Astrocyte (in vitro differentiated cells and primary cell): Measurements from ENCODE around the gene NME7. TPM values are rescaled to one million over a fixed set of nuclear protein-coding genes. Genes with fewer than 3 reads are reported as not detected.

Source experiments
- DNase-seq: peaks from one replicate; pipeline ENCODE4 v3.0.0-alpha.2; 2010; ENCODE audit warnings: low read depth
- FAIRE-seq: peaks from 2 replicates; lab custom pipeline; 2011; peaks lifted over from hg19 to GRCh38; lab: Jason Lieb, UNC
- H2AFZ ChIP-seq: 2 replicates; pipeline ENCODE4 v1.6.0; 2012; ENCODE audit warnings: low read depth, low read length, inconsistent platforms
- H3K27ac ChIP-seq: 2 replicates; pipeline ENCODE4 v1.5.1; 2011; ENCODE audit warnings: low read depth, low read length, inconsistent platforms
- H3K27me3 ChIP-seq: 2 replicates; pipeline ENCODE4 v1.6.0; 2011; ENCODE audit warnings: low read length, inconsistent platforms; ENCODE audit not compliant: insufficient read depth
- H3K36me3 ChIP-seq: 2 replicates; pipeline ENCODE4 v1.5.1; 2011; ENCODE audit warnings: low read length, inconsistent platforms; ENCODE audit not compliant: insufficient read depth
- H3K4me1 ChIP-seq: 2 replicates; pipeline ENCODE4 v1.5.1; 2011; ENCODE audit warnings: low read length, inconsistent platforms; ENCODE audit not compliant: insufficient read depth
- H3K4me2 ChIP-seq: 2 replicates; pipeline ENCODE4 v1.6.0; 2012; ENCODE audit warnings: low read length, inconsistent platforms
- H3K4me3 ChIP-seq: 2 replicates; pipeline ENCODE4 v1.5.1; 2011; ENCODE audit warnings: low read depth, mild to moderate bottlenecking, low read length, inconsistent platforms; ENCODE audit not compliant: insufficient read depth
- H3K79me2 ChIP-seq: 2 replicates; pipeline ENCODE4 v1.6.0; 2012; ENCODE audit warnings: mild to moderate bottlenecking, low read length, inconsistent platforms; ENCODE audit not compliant: insufficient read depth
- H3K9ac ChIP-seq: 2 replicates; pipeline ENCODE4 v1.6.0; 2012; ENCODE audit warnings: mild to moderate bottlenecking, low read length, inconsistent platforms
- H3K9me3 ChIP-seq: 2 replicates; pipeline ENCODE4 v1.5.1; 2012; ENCODE audit warnings: low read depth, mild to moderate bottlenecking, low read length, inconsistent platforms; ENCODE audit not compliant: insufficient read depth
- H4K20me1 ChIP-seq: 2 replicates; pipeline ENCODE4 v1.6.0; 2012; ENCODE audit warnings: low read length, inconsistent platforms; ENCODE audit not compliant: insufficient read depth
- H3K27ac Mint-ChIP-seq: one replicate; pipeline ENCODE4 v1.8.0; 2021; ENCODE audit warnings: mild to moderate bottlenecking, mixed read lengths; ENCODE audit not compliant: unreplicated experiment
- H3K27me3 Mint-ChIP-seq: one replicate; pipeline ENCODE4 v1.8.0; 2021; ENCODE audit warnings: low read depth, mixed read lengths; ENCODE audit not compliant: unreplicated experiment
- H3K36me3 Mint-ChIP-seq: one replicate; pipeline ENCODE4 v1.8.0; 2021; ENCODE audit warnings: low read depth, mixed read lengths; ENCODE audit not compliant: unreplicated experiment
- H3K4me1 Mint-ChIP-seq: one replicate; pipeline ENCODE4 v1.8.0; 2021; ENCODE audit warnings: low read depth, mixed read lengths; ENCODE audit not compliant: unreplicated experiment
- H3K4me3 Mint-ChIP-seq: one replicate; pipeline ENCODE4 v1.8.0; 2021; ENCODE audit warnings: mild to moderate bottlenecking, moderate library complexity, mixed read lengths; ENCODE audit not compliant: unreplicated experiment
- H3K9me3 Mint-ChIP-seq: one replicate; pipeline ENCODE4 v1.8.0; 2021; ENCODE audit warnings: mild to moderate bottlenecking, mixed read lengths; ENCODE audit not compliant: unreplicated experiment
- CTCF ChIP-seq: IDR thresholded peaks from 2 replicates; pipeline ENCODE4 v1.5.1; 2011; ENCODE audit warnings: low read depth, mild to moderate bottlenecking, inconsistent platforms, low read length, moderate library complexity; ENCODE audit not compliant: insufficient read depth
- EZH2 ChIP-seq: IDR thresholded peaks from 2 replicates; pipeline ENCODE4 v1.6.1; 2012; ENCODE audit warnings: mild to moderate bottlenecking, low read length, inconsistent platforms; ENCODE audit not compliant: insufficient read depth
- total RNA-seq: library from RNA; stranded (reverse); gene quantifications from 2 replicates; pipeline ENCODE4 v1.2.1, GENCODE V29; 2021

The NME7 gene
- total RNA-seq, 1 donor from 2014 or later, result 21.2 TPM

- Histone ChIP-seq H3K4me2 (peak overlapping the region; percentile 97), H3K79me2 (peaks cover 66% of the 10 kb centered on the region), H3K4me1 (peaks cover 73% of the 10 kb centered on the region), H3K36me3 (peaks cover 15% of the 10 kb centered on the region), H3K27me3 (peaks cover 7% of the 10 kb centered on the region), H3K27ac (peak overlapping the region; percentile 86), H2AFZ (no peak overlapping the region), H3K4me3 (peak overlapping the region; percentile 93), H3K9ac (peak overlapping the region; percentile 92), H3K9me3 (no peaks in the 10 kb centered on the region), H4K20me1 (peaks cover 11% of the 10 kb centered on the region)
- H3K4me3 Mint-ChIP-seq, result peak overlapping the region; percentile 68
- H3K36me3 Mint-ChIP-seq, result peaks cover 14% of the 10 kb centered on the region
- H3K27me3 Mint-ChIP-seq, result peaks cover 4% of the 10 kb centered on the region
- FAIRE-seq, result no peak
- TF ChIP-seq CTCF, result no peak
- no peak for TF ChIP-seq EZH2
- H3K4me1 Mint-ChIP-seq, result peaks cover 58% of the 10 kb centered on the region
- peak; percentile 95 for DNase-seq
- peaks cover 2% of the 10 kb centered on the region for H3K9me3 Mint-ChIP-seq
- H3K27ac Mint-ChIP-seq, result peak overlapping the region; percentile 90
Measured at GRCh38 chr1:169109561-169110134, 257.9 kb downstream of the NME7 start.

GRCh38 chr1:169108863-169109560 is 258.6 kb downstream of the NME7 start:
- Histone ChIP-seq H3K9ac (peak overlapping the region; percentile 92), H3K4me3 (peak overlapping the region; percentile 93), H3K79me2 (peaks cover 62% of the 10 kb centered on the region), H2AFZ (no peak overlapping the region), H3K4me1 (peaks cover 67% of the 10 kb centered on the region), H3K9me3 (no peaks in the 10 kb centered on the region), H4K20me1 (peaks cover 11% of the 10 kb centered on the region), H3K27me3 (peaks cover 10% of the 10 kb centered on the region), H3K27ac (peak overlapping the region; percentile 86), H3K4me2 (peak overlapping the region; percentile 97), H3K36me3 (peaks cover 11% of the 10 kb centered on the region)
- H3K9me3 Mint-ChIP-seq, result peaks cover 1% of the 10 kb centered on the region
- peak overlapping the region; percentile 97 for H3K27ac Mint-ChIP-seq
- DNase-seq, result no peak
- no peak for FAIRE-seq
- TF ChIP-seq EZH2, result no peak
- TF ChIP-seq CTCF, result peak; percentile 31
- peaks cover 54% of the 10 kb centered on the region for H3K4me1 Mint-ChIP-seq
- H3K36me3 Mint-ChIP-seq, result peaks cover 11% of the 10 kb centered on the region
- peaks cover 4% of the 10 kb centered on the region for H3K27me3 Mint-ChIP-seq
- peak overlapping the region; percentile 92 for H3K4me3 Mint-ChIP-seq
